Astrocyte of the hippocampus (primary cell): ENCODE data around the gene GATAD2A.
"Not testable (repeated sequence)": the region's sequence is repeated elsewhere in the genome, so short reads cannot be mapped to it uniquely, and the experiment has no call there.

Source experiments
- DNase-seq: peaks from one replicate; pipeline ENCODE4 v3.0.0; 2011; ENCODE audit warnings: low read depth, low spot score

The GATAD2A gene

DNA sequence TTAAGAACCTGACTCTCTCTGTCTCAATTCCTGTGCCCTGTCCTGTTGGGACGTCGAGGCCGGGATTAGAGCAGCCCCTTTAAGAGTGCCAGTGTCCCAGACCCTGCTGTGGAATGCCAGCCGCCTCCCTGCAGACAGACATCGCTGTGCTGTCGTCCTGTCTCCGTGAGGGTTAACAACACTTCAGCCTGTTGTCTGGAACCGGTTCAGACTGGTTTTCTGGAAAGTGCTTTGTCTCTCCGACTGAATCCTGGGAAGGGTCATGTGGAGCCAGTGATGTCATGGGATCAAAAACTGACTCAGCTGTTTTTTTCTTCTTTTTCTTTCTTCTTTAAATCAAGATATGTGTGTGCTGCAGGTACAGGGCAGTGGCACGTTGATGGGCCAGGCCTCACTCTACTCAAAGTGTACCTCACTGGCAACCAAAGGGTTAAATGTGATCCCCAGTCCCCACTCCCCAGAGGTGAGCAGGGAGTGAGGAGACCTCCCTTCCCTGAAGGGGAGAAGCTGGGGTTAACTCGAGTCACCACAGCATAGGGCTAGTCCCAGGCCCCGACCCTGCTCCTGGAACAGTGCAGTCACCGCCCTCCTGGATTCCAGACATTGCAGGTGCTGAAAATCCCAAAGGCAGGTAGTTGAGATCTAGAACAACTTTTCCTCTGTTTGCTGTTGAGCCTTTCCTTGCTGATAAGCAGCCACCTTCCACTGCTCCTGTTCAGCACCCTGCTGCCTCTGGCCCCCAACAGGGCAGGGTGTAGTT, 59.0 kb downstream of the GATAD2A start:
- peak; percentile 88 for DNase-seq

DNA sequence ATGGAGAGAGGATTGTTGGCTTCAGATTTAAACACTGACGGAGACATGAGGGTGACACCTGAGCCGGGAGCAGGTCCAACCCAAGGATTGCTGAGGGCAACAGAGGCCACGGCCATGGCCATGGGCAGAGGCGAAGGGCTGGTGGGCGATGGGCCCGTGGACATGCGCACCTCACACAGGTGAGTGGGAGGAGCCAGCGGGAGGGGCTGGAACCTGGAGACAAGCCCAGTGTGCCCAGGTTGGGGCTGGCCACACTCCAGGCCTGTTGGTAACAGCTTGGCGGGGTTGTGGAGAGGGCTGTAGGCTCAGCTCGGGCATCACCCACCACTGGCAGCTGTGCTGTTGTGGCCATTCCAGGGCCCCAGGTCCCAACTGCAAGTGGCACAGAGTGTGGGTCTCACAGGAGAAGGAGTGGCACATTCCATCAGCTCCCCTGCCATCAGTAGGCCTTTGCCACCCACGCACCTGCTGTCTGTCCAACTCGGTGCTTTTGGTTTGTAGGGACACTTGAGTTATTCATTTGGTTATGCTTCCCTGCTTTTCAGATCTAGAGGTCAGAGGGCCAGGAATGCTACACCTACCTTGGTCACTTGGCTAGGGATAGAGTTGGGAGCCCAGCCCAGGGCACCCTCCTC, 60.1 kb downstream of the GATAD2A start:
- no peak for DNase-seq

DNA sequence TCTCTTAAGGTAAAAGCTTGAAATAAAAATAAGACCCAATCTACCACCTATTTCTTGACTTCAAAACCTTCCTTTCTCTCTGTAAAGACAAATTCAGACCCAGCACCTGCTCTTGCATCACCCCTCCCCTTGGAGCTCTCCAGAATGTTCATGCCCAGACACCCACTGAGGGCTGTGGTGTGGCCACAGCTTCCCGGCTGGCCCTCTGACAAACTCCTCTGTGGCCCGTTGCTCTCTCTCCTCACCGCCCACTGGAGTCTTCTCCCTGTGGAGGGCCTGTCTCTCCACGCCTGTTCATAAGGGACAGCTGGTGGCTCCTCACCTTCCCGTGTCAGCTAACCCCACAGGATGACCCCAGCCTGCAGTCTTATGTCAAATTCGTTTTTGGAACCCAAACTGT, 60.7 kb downstream of the GATAD2A start:
- DNase-seq = no peak

DNA sequence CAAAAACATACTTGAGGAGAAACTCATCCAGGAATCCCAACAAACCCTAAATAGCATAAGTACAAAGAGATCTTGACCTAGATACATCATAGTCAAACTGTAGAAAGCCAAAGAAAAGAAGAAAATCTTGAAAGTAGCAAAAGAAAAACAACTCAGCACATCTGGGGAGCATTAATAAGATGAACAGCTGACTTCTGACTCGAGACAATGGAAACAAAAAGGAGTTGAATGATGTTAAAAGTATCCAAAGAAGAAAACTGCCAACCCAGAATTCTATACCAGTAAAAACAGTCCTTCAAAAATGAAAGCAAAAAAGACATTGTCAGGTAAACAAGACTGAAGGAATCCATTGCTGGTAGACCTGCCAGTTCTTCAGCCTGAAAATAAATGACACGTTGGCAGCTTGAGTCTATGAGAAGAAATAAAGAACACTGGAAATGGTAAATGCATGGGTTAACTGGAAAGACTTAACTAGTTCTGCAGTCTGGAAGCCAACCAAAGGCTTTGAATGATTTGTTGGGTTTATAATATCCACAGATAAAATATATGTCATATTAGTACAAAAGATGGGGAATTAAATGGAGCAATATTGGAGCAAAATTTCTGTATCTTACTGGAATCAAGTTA, 63.1 kb downstream of the GATAD2A start:
- DNase-seq = no peak

DNA sequence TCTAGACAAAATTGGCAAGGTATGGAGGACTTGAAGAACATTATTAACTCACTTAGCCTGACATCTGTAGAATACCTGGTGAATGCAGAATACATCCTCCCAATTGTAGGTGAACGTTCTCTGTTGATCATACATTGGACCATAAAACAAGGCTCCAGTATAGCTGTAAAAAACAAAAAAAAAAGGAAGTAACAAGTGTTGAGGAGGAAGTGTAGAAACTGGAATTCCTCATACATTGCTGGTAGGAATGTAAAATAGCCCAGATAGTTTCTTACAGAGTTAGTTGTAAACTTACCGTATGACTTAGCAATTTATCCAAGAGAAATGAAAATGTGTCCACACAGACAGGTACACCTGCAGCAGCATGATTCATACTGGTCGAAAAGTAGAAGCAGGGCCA, 65.1 kb downstream of the GATAD2A start:
- DNase-seq = no peak

DNA sequence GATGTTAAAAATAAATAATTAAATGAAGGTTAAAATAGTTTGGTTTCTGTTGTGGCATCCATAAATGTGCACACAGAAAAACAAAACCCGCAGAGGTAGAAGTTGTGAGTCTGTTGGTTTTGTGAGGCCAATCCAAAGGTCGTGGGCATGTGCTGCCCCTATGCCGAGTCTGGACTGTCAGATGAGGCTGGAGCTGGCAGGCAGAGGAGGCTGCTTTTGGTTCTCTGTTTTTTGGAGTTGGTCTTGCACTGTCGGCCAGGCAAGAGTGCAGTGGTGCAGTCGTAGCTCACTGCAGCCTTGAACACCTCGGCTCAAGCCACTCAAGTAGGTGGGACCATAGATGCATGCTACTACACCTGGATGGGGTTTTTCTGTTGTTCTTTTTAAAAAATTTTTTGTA, 66.2 kb downstream of the GATAD2A start:
- no peak for DNase-seq

DNA sequence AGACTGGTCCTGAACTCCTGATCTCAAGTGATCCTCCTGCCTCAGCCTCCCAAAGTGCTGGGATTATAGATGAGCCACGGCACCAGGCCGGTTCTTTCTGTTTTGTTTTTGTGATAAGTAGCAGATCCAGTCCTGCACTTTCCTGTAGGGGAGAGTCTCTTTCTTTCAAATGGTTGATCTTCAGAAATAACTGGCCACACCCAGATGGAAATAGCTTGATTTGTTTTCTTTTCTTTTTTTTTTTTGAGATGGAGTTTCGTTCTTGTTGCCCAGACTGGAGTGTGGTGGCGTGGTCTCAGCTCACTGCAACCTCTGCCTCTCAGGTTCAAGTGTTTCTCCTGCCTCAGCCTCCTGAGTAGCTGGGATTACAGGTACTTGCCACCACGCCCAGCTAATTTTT, 66.6 kb downstream of the GATAD2A start:
- DNase-seq = not testable (repeated sequence)

DNA sequence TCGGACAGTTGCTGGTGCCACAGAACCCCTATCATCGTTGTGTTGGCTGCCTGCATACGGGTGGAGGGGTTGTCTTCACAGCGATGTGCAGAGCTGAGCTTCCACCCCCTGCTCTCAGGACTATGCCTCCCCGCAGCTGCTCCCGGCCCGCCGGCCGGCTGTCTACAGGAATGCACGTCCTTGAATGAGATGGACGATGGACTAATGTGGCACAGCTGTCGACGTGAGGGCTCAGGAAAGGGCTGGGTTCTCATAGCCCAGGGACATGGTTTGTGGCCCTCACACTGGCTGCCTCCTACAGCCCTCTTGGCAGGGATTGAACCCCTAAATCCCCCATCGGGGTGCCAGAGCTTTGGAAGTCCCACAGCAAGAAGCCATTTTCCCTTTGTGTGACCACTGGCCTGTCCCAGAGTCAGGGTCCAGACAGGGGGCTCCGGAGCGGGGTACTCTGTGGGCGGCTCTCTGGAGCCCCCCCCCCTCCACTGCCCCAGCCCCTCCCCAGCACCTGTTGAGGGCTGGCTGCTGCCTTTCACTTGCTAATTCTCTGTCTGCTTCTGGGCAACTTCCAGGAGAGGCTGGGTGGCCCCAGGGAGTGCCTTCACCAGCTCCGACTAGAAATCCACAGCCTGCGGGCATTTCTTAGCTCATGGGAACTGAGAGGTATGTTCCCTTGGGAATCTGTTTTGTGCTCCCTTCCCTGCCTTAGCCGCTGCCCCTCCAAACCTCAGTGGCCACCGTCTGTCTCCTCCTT, 69.7 kb downstream of the GATAD2A start:
- no peak for DNase-seq

DNA sequence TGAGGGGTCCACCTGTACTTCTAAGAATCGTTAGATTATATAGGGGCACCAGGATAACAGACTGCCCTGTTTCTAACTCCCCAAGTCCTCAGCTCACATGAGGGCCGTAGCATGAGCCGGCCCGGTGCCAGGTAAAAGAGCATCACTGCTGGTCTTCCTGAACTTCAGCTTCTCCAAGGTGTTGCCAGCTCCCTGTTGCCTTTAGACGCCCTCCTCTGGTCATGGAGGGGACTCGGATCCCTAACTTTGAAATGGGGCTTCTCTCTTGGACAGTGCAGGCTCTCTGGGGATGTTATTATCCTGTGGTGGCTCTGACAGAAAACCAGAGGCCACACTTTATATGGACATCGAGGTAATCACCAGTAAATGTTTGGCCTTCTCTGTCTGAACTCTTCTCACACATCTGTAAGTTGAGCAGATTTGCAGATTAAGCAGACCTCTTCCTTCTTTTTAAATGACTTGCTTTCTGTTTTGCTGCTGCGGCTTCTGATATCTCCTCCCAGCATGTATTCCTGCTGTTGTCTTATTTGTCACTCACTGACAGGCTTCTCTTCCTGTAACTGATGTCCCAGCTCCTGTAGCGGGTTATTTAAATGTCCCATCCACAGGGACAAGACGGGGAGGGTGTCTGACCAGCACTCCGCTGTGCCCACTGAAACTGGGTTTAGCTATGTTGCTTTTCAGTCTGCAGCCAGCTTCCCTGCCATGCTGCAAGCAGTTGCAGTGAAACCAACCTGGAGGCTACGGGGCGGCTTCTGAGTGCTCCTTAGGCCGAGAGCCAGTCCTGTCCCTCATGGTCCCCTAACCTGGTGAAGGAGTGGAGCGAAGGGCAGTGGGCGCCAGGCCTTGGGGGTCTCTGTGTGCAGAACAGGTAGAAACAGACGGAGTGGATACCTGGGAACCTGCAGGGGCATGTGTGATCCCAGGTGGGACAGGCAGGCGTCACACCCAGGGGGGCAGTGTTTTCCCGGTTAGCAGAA, 70.7 kb downstream of the GATAD2A start:
- peak; percentile 65 for DNase-seq

DNA sequence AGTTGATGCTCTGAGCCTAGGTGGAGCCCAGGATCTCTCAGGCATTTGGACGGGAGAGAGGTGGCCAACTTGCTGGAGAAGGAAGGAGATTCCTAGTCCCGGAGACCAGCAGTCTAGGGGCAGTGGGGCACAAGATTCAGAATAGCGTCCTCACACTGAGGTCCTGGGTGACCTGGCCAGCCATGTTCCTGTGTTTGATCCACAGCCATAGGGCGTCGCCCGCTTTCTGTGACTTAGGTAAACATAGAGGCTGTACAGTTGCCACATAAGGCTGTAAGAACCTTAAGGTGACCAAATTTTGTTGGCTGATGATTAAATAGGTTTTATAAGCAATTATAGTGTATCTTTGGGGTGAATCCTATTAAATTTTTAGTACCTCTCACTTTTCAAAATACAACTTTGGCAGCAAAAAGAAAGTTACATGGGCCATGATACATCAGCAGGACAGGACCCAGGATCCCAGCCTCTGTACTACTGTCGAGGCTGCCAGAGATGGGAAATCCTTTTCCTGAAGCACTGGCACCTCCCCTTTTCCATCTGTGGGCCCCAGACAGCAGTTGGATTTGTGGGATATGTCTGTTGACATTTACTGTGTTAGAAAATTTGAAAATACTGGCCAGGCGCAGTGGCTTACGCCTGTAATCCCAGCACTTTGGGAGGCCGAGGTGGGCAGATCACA, 72.4 kb downstream of the GATAD2A start:
- no peak for DNase-seq

DNA sequence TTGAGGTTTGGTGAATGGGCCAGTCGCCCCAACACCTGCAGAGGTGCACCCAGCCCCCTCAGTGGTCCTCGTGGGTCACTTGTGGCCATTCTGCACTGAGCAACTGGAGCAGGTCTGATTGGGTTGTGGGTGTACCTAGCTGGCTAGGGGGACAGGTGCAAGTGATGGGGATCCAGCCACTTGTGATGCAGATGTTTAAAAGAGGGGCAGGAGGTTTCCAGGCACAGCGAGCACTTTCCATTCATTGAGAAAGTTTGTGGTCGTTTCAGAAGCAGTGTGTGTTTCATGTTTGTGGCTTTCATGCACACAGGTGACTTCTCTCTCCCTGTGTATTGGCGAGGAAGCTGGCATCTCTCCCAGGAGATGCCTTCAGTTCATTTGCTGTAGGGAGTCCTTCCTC, 75.2 kb downstream of the GATAD2A start:
- peak; percentile 67 for DNase-seq

DNA sequence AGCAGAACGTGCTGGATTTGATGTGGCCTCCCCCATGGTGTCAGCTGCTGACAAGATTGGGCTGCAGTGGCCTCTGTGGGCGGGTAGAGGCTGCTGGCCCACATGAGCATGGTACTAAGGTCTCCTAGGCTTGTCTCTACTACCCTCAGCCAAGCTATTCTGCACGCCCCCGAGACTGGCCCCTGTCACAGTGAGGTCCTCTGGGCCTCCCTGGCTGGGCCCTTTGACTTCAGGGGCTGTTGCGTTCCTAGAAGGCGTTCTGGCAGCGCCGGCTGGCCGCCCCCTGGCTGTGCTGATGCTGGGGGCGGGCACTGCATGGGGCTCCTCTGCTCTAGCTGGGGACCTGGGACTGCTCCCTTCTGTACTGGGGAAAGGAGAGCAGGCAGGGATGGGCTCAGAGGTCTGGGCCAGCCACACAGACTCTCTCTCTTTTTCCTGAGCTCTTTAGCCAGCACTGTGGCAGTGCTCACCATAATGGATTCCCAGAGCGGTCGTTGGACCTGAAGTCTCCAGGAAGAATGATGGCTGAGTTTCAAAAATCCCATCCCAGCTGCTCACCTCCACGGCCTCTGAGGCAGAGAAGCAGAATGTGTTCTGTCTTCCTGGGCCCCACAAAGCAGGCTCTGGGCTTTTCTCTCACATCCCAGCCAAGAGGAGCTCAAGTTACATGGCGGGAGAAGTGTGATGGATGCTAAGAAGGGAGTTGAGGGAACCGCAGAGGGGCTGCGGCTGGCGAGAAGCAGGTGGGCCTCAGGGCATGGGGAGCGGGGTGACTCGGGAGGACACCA, 77.5 kb downstream of the GATAD2A start:
- no peak for DNase-seq

DNA sequence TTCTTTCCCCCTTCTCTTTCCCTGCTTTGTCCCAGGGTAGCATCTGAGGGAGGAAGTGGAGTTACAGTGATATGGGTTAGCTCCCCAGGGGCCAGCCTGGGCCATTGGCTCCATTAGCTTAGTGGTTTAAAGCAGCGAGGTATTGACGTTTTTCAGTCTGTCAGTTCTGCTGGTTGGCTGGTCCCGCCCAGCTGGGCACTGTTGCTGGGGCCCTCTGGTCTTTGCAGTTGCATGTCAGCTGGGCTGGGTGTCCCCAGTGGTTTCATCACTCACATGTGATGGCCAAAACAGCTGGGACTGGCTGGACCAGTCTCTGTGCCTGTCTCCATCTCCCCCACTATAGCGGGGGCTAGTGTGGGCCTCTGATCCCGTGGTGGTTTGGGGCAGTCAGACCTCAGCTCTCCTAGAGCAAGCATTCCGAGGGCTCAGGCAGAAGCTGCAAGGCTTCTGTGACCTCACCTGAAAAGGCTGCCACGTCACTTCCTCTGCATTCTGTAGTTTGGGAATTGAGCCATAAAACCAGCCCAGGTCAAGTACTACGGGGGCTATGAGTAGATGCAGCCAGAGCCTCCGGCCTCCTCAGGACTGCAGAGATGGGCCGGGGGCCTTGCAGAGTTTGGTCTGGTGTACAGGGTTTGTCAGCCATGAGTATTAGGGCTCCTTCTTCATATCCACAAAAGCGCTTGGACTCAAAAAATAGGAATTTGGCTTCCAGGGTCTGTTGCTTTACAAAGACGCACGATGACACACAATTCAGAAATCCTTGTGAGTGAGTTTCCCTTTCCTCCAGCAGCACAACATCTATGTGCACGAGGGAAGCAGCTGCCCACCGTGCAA, 79.9 kb downstream of the GATAD2A start:
- peak; percentile 50 for DNase-seq

DNA sequence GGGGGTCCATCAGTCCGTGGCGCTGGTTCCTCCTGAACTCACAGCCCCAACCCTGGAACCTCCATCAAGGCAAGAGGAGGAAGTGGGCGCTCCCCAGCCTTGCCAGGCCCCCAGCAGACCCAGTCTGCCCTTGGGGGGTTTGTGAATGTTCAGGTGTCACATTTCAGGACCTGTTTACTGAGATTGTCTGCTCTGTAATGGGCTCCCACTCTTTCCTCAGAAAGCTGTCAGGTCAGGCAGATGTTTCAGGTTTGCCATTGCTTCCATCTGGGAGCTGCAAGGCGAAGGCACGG, 80.5 kb downstream of the GATAD2A start:
- no peak for DNase-seq

DNA sequence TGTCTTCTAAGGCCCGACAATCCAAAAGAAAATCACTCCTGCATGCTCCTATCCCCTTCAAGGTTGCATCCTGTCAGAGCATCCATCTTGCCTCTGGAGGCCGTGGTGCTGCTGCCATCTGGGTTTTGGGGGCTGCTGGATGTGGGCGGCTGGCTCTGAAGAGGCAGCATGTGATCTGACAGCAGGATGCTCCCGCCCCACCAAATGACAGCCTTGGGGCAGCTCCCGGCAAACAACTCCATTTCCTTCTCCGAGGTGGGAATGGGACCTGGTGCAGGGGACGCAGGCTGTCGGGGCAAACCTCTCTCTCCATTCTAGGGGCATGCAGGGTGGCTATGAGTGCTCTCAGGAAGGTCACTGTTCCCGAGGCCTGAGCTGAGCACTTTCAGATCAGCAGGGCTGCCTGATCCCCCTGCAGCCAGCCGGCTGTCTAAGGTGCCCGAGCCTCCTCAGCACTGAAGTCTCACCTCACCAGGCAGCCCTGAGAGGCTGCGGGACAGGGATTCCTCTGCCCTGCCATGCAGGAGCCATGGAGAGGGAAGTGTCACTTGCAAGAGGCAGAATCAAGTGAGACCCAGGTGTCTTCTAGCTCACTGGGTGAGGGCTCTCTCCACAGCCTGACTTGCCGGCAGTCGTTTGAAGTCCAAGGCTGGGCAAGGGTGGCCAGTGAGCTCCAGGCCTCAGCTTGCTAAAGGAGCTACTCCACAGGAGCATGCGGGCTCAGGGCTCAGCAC, 81.0 kb downstream of the GATAD2A start:
- no peak for DNase-seq

DNA sequence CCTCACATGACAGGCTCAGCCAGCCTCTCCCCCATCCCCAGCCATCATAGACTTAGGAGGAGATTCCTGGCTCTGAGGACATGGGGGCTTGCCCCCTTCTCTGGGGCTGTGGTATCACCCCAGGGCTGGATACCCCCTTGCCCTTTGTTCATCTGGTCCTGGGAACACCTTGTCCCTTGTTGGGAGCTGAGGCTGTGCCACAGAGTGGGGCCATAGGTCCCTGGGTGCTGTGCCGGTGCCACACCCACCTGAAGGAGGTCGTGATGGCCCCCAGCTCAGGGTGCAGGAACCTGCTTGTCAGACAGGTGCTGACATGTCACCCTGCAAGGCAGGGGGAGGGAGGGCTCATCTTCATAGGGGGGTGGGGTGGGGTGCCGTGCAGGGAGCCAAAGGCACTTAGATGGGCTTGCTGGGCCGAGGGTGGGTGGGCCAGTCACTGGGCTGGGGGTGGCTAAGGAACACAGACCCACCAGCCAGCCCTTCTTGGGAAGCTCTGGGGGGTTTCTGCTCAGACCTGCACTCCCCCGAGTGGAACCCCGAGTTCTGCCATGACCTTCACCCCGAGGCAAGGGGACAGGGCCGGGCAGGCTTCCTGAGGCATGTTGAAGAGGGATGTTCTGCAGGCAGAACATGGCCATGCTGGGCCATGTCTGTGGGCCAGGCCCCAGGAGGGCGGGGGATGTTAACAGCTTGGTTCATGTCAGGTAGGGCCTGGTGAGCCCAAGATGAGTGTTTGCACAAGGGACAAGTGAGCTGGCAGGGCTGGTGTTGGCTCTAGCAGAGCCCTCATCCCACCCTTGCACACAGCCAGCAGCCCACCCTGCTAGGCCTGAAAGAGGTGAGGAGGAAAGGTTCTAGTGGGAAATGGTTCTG, 81.8 kb downstream of the GATAD2A start:
- no peak for DNase-seq
